Endometrial microvascular endothelial cells (primary cell): ENCODE data around the gene TGIF2. TPM values are rescaled to one million over a fixed set of nuclear protein-coding genes. Genes with fewer than 3 reads are reported as not detected.

ENCODE experiments used
- in situ Hi-C: cut with HindIII; loops from 2 replicates; pipeline ENCODE4 v1.10.0; 2017; ENCODE audit warnings: low sequenced_read_pairs, low pct_unique_long_range_greater_than_20kb; ENCODE audit errors: inconsistent ontology term
- total RNA-seq: library from RNA; depleted of rRNA; stranded (reverse); fragments of >200 nt; gene quantifications from one replicate; pipeline ENCODE4 v1.2.3, GENCODE V29; 2015; ENCODE audit errors: inconsistent ontology term

TGIF2 gene
- 21.9 TPM for total RNA-seq

GRCh38 chr20:36573103-36573797, at the start of gene TGIF2:
Gene TGIF2, plus strand, starts transcription at chr20:36573597. Its CDS starts 5,178 bp downstream, at chr20:36578775.
- in situ Hi-C loops: no loop called here

DNA sequence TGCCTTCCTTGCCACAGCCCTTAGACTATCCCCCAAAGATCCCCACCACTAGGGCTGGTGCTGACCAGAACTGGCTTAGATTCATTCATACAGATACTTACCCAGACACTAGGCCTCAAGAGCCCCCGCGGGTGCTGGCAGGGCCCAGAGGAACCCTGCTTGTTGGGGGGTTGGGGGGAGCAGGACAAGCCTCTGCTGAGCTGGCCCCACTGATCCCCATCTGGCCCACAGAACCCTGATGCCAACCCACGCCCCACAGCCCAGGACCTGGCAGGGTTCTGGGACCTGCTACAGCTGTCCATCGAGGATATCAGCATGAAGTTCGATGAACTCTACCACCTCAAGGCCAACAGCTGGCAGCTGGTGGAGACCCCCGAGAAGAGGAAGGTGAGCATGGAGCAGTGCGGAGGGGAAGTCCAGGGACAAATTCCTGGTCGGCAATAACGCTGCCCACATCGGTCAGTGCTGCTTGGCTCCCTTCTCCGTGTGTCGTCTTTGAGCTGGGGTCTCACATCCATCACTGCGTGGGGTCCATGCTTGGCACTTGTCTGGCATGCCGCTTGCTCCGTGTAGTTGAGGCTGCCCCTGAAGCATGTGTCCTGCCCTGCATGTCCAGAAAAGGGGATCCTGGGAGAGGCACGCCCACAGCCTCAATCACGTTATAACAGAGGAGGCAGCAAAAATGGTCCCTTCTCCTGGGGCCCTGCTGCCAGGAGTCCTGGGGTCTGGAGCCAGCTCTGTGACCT, 47.6 kb upstream of the TGIF2 start:
- in situ Hi-C loops: no loop called here

DNA sequence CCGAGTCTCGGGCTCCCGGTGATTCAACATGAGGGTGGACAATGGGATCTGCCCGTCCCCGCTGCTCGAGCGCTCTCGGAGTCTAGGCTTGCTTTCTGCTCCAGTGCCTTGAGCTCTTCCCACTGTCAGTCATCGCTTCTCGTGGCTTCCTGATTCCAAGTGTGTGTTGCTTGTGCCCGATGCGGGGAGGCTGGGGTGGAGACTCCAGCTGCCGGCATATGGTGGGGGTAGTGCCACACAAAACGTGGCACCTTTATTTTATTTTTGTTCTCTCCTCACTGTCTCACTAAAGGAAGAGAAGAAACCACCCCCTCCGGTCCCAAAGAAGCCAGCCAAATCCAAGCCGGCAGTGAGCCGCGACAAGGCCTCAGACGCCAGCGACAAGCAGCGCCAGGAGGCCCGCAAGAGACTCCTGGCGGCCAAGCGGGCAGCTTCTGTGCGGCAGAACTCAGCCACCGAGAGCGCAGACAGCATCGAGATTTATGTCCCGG, 46.8 kb upstream of the TGIF2 start:
- in situ Hi-C loops: no loop called here

DNA sequence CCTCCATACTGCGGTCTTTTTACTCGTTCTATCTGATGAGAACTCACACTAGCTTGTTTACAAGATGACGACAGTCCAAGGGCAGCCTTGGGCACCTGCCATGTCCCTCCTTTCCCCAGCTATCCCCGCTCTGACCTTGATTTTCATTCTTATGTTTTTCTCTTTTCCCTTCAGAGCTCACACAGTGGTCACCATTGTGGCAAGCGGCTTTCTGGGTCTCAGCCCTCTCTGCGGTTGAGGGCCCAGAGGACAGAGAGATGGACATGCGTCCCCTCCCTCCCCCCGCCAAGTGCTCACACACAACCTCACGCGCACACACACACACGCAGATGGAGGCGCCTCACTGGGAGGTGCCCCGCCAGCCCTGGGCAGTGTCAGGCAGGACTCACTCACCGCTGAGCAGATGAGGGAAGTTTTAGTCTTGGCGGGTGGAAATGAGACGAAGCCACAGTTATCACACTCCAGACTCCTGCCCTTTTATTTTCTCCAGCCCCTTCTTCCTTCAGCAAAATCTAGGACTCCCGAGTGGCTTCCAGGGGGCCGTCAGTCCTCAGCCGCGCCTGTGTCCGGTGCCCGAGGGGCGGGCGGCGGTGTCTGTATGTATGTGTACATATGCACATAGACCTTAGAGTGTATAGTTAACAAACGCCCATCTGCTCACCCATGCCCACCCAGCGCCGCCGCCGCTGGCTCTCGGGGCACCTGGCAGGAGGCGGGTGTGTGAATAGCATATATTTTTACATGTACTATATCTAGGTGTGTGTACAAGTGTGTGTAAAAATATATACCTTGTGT, 45.9 kb upstream of the TGIF2 start:
- in situ Hi-C loops: no loop called here

DNA sequence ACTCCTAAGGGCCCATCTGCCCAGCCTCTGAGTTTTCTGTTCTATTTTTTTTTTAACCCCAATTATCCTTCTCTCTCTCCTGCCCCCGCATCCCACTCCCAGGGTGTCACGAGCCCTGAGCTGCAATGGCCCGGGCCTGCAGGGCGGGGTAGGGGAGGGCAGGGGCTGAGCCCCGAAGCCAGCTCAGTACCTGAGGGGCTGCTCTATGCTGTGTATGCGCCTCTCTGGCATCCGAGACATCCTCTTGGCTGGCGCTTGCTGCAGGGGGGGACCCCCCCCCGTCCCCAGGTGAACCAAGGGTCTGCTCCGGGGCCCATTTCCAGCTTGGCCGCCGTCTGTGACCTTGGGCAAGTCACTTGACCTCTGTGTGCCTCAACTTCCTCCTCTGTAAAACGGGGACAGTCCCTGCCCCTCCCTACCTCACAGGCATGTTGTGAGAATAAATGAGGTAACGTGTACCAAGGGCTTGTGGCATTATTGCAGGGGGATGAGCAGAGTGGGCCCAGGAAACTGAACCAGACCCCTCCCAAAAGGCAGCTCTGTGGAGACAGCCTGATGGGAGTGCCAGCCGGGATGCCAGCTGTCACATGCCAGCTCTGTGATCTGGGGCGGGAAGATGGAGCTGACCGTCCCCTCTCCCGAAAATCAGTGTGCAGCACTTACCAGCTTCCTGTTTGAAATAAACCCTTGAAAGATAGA, 45.1 kb upstream of the TGIF2 start:
- in situ Hi-C loops: no loop called here

GRCh38 chr20:36528875-36529417, 44.5 kb upstream of the TGIF2 start:
- in situ Hi-C loops: no loop called here

DNA sequence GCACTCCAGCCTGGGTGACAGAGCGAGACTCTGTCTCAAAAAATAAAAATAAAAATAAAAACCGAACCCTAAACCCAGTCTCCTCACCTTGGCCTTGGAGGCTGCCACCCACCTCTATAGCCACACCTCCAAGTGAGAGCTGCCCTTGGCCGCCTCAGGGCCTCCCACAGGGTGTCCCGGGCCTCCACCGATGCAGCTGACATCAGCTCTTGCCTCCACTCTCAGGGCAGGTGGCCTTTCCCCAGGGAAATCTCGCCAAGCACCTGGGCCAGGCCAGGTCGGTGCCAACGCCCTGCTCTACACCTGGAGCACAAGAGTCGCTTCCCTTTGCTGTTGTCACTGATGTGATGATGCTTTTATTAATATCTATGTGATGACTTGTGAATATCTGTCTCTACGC, 41.0 kb upstream of the TGIF2 start:
- in situ Hi-C loops: no loop called here

- in situ Hi-C loops: no loop called here
These were observed 40.6 kb upstream of the TGIF2 start for GRCh38 chr20:36532822-36533221.

DNA sequence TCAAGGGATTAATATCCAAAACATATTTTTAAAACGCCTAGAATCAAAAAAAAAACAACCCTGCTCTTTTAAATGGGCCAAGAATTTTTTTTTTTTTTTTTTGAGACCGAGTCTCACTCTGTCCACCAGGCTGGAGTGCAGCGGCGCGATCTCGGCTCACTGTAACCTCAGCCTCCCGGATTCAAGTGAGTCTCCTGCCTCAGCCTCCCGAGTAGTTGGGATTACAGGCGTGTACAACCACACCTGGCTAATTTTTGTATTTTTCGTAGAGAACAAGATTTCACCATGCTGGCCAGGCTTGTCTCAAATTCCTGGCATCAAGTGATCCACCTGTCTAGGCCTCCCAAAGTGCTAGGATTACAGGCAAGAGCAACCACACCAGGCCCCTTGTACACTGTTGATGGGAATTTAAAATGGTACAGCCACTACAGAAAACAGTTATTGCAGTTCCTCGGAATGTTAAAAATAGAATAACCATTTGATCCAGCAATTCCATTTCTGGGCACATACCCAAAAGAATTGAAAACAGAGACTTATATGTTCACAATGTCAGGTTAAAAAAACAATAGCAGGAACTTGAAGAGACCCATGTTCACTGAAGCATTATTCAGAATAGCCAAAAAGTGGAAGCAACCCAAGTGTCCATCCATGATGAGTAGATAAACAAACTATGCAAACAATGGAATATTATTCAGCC, 35.2 kb upstream of the TGIF2 start:
- in situ Hi-C loops: no loop called here

DNA sequence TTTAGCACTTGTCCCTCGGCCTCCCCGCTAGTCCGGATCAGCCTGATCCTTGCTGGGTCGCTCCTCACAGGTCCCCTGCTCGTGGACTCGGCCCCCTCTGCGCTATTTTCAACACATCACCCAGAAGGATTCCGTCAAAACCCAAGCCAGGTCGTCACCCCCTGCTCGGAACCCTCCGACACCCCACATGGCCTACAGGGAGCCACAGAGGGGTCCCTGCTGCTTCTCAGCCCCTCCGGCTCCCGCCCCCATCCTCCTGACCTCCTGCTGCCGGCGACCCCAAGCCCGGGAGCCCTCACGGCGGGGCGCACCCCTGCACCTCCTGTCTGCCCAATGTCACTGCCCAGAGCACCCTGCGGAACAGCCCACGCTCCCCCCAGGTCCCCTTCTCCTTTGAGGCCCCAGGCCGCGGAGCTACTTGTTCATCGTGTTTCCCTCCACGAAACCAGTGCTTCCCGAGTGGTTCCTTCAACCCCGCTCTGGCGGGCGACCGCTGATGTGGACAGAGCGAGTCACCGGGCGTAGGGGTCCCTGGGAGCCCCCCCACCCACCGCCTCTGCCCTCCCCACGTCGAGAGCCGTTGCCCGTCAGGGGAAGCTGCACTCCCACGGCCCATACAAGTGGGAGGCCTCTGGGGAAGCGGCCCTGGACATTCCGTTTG, 32.7 kb upstream of the TGIF2 start:
- in situ Hi-C loops: no loop called here

DNA sequence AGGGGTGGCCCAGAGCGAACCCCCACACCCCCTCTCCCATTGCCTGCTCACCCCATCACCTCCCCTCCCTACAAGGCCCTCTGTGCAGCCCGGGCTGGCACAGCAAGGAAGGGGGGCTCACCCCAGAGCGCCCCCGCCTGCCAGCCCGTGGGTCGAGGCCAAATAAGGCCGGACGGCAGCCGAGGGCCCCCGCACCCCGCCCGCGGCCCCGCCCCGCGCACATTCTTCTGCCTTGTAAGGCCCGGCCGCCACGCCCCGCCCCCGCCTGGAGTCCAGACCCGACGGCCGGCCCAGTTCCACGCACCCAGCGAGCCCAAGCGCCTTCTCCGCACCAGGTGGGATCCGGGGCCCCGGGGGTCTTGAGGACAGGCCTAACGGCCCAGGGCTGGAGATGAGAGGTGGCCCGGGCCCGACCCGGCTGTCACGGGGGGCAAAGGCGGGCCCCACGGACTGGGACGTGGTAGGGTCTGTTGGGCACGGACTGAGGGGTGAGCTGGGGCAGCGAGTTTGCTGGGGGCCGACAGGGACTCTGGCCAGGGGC, 32.1 kb upstream of the TGIF2 start, which contains the start of gene MYL9:
Gene MYL9, plus strand, starts transcription at position 293 of the 541 bp plus-strand sequence. CDS start 3,366 bp downstream, outside the sequence.
- in situ Hi-C loops: no loop called here

GRCh38 chr20:36541768-36542488, 31.5 kb upstream of the TGIF2 start:
- in situ Hi-C loops: no loop called here

GRCh38 chr20:36542516-36543183, 30.7 kb upstream of the TGIF2 start:
- in situ Hi-C loops: no loop called here

DNA sequence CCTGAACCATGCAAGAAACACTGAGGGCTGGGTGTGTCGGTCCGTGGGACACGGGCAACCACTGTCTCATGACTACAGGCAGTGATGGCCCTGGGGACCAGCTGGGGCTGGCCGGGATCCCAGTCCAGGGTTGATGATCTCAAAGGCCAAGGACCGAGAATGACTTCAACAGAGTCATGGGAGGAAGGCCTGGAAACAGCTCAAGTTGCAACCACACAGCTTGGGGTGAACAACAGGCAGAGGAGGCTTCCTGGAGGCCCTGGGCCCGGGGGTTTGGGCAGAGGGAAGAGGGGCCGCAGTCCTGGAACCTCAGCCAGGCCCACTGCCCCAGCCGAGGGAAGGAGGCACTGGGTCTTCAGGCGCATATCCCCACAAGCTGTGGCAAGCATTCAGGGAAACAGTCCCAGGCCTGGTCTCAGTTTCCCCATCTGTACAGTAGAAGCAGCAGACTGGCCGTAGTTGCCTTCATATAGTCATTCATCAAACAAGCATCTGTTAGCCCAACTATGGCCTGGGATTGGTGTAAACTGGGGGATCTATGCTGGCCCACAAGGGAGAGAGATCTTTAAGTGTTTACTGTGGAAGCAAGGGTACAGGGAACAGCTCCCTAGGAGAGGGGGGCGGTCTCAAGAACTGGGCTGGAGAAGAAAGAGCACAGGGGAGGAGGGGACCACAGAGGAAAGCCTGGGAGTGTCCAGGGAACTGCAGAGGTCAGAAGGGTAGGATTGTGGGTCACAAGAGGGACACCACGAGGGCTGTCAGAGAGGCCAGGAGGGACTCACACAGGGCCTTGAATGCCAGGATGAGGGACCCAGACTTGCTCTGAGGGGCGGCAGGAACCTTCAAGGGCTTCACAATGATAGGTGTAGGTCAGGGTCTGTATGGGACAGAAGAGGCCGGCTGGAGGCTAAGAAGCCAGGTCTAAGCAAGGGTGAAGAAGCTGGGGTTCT, 29.9 kb upstream of the TGIF2 start:
- in situ Hi-C loops: no loop called here
